ENCODE measurements around the gene ZNF438.

- TF ChIP-seq, protein P1, sequence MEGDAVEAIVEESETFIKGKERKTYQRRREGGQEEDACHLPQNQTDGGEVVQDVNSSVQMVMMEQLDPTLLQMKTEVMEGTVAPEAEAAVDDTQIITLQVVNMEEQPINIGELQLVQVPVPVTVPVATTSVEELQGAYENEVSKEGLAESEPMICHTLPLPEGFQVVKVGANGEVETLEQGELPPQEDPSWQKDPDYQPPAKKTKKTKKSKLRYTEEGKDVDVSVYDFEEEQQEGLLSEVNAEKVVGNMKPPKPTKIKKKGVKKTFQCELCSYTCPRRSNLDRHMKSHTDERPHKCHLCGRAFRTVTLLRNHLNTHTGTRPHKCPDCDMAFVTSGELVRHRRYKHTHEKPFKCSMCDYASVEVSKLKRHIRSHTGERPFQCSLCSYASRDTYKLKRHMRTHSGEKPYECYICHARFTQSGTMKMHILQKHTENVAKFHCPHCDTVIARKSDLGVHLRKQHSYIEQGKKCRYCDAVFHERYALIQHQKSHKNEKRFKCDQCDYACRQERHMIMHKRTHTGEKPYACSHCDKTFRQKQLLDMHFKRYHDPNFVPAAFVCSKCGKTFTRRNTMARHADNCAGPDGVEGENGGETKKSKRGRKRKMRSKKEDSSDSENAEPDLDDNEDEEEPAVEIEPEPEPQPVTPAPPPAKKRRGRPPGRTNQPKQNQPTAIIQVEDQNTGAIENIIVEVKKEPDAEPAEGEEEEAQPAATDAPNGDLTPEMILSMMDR (IDR thresholded peaks at IDR 0.05), result no peak
- no peak for TF ChIP-seq POLR2A (IDR thresholded peaks at IDR 0.05)
Observed at GRCh38 chr10:30848396-30849032, 183.2 kb downstream of the ZNF438 start.
